ENCODE measurements around the gene PPIL4. TPM values are rescaled to one million over a fixed set of nuclear protein-coding genes. Genes with fewer than 3 reads are reported as not detected.
A peak's percentile ranks its signal among the peaks of the same experiment; 100 is the strongest.

The PPIL4 gene
- total and polyA plus RNA-seq, 2 donors: 19.6 to 60.9 TPM

DNA sequence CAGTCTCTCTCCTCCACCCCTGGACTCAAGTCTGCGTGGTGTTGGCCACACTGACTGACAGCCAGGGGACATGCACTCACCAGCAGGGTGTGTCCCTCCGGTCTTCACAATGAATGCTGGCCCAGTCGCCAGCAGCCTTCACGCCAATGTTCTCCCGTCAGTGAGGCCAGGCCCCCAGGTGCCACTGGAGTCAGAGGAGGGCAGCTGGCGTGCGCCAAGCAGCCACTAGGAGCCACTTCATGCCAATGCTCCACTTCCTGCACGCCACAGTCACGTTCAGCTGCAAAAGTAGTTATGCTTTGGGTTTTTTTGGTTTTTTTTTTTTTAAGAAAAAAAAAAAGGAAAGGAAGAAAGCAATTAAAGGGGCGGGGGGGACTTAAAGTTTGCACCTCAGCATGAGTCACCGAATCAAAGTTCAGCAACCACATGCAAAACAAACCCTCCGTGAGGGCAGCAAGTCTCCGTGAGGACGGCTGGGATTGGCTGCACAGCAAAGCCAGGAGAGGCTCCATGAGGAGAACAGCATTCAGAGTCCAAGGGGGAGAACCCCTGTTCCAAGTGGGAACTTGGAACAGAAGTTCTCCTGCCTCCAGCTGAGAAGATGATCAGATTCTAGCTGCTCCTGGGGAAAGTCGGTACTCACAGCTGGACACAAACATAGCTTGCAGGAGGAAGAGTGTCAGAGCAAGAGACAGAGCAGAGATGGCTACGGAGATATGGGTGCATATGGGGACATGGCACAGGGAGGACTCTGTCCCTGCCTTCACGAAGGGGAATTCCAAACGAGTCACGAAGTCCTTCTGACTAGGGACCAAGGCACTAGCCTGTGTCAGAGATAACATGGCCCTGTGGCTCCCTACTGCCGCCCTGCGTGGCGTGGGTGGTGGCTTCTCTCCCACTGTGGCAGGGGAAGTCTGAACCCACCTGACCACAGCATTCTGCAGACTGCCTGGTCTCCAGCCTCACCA is 60.8 kb downstream of the PPIL4 start, which contains the start of gene ZC3H12D:
TSS of gene ZC3H12D (minus strand) at position 282 of the 968 bp plus-strand sequence. CDS start 10,471 bp downstream, outside the sequence.
- Histone ChIP-seq H3K36me3 (ENCODE audit: insufficient read depth) (no peaks in the 10 kb centered on the region), H3K27ac (ENCODE audit: low read depth) (no peak within 1 kb of the TSS), H3K4me1 (ENCODE audit: insufficient read depth) (no peaks in the 10 kb centered on the region), H3K4me3 (ENCODE audit: low read depth, low read length) (no peak within 1 kb of the TSS)
- 68% methylated on average over 22 of the region's 22 CpGs for WGBS
- no peak for DNase-seq (ENCODE audit: extremely low spot score)

DNA sequence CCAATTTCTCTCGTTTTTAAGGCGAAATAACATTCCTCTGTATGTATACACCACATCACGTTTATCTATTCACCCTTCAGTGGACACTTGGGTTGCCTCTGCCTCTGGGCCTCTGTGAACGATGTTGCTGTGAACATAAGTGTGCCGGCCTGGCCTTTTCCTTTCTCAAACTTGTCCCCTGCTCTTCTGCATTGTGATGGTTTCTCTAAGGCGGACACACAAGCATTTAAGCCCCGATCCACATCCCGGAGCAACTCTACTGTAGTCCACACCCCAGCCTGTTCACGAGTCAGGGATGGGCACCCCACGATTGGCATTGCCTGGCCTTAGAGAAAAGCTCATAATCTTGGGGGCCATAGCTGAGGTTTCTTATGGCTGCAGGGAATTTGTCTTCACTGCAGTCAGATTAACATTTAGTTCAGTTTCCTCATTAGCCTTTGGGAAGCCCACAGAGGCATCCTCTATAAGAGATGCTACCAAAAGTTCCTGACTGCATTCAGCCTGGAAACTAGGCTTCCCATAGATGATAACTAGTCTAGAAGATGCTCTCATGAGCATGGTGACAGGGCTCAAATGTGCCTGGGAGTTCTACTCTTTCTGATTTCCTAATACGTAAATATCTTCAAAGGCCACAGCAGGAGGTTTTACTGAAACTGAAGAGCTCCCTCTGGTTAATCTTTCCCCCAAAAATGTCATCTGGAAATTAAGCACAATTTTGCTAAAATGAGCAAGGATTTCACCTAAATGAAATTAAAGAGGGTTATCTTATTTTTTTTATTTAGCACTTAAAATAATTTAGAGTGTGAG is 61.8 kb downstream of the PPIL4 start:
- no peak overlapping the region for H3K4me3 ChIP-seq (ENCODE audit: low read depth, low read length)
- WGBS: 90% methylated on average over 11 of the region's 11 CpGs
- H3K27ac ChIP-seq (ENCODE audit: low read depth): no peak overlapping the region
- H3K36me3 ChIP-seq (ENCODE audit: insufficient read depth): no peaks in the 10 kb centered on the region
- no peaks in the 10 kb centered on the region for H3K4me1 ChIP-seq (ENCODE audit: insufficient read depth)
- DNase-seq (ENCODE audit: extremely low spot score): no peak

GRCh38 chr6:149483334-149483725 is 62.5 kb downstream of the PPIL4 start:
- WGBS: 87% methylated on average over 3 of the region's 3 CpGs
- no peak for DNase-seq (ENCODE audit: extremely low spot score)
- no peaks in the 10 kb centered on the region for H3K4me1 ChIP-seq (ENCODE audit: insufficient read depth)
- no peak overlapping the region for H3K4me3 ChIP-seq (ENCODE audit: low read depth, low read length)
- no peak overlapping the region for H3K27ac ChIP-seq (ENCODE audit: low read depth)
- H3K36me3 ChIP-seq (ENCODE audit: insufficient read depth): no peaks in the 10 kb centered on the region

GRCh38 chr6:149482545-149483333 is 63.1 kb downstream of the PPIL4 start:
- H3K4me3 ChIP-seq (ENCODE audit: low read depth, low read length): peak overlapping the region; percentile 31
- no peaks in the 10 kb centered on the region for H3K4me1 ChIP-seq (ENCODE audit: insufficient read depth)
- H3K36me3 ChIP-seq (ENCODE audit: insufficient read depth): no peaks in the 10 kb centered on the region
- WGBS: 69% methylated on average over 14 of the region's 14 CpGs
- no peak overlapping the region for H3K27ac ChIP-seq (ENCODE audit: low read depth)
- no peak for DNase-seq (ENCODE audit: extremely low spot score)

DNA sequence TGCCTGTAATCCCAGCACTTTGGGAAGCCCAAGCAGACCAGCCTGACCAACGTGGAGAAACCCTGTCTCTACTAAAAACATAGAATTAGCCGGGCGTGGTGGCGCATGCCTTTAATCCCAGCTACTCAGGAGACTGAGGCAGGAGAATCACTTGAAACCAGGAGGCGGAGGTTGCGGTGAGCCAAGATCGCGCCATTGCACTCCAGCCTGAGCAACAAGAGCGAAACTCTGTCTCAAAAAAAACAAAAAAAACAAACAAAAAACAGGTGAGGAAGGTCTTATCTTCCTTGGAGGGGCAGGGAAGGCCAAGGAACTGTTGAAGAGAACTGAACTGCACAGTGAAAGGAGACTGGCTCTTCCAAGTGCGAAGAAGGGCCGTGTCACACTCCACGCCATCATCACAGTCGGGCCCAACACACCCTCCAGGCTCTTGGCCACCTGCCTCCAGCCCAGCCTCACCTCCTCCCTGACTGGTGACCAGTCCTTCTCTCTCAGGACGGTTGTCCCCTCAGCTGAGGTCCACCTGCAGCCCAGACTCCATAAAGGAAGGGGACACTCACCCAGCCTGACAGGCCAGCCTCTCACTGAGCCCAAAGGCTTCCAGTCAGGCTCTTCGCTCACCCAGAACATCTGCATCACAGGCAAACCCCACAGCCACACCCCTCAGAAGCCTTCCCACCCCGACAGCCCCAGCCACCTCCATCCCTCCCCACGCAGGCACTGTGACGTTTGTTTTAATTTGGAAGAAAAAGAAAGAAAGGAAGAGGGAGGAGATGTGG is 65.2 kb downstream of the PPIL4 start:
- DNase-seq (ENCODE audit: extremely low spot score): no peak
- WGBS: 94% methylated on average over 18 of the region's 18 CpGs
- Histone ChIP-seq H3K4me3 (ENCODE audit: low read depth, low read length) (no peak overlapping the region), H3K36me3 (ENCODE audit: insufficient read depth) (no peaks in the 10 kb centered on the region), H3K4me1 (ENCODE audit: insufficient read depth) (no peaks in the 10 kb centered on the region), H3K27ac (ENCODE audit: low read depth) (no peak overlapping the region)

- WGBS: 89% methylated on average over 5 of the region's 5 CpGs
- Histone ChIP-seq H3K4me1 (ENCODE audit: insufficient read depth) (no peaks in the 10 kb centered on the region), H3K36me3 (ENCODE audit: insufficient read depth) (no peaks in the 10 kb centered on the region), H3K4me3 (ENCODE audit: low read depth, low read length) (no peak overlapping the region), H3K27ac (ENCODE audit: low read depth) (no peak overlapping the region)
- no peak for DNase-seq (ENCODE audit: extremely low spot score)
Measured at GRCh38 chr6:149478631-149479314, 67.1 kb downstream of the PPIL4 start.

- H3K4me1 ChIP-seq (ENCODE audit: insufficient read depth): no peaks in the 10 kb centered on the region
- no peak overlapping the region for H3K4me3 ChIP-seq (ENCODE audit: low read depth, low read length)
- whole genome bisulfite sequencing: 94% methylated on average over 5 of the region's 5 CpGs
- no peak for DNase-seq (ENCODE audit: extremely low spot score)
- H3K36me3 ChIP-seq (ENCODE audit: insufficient read depth): no peaks in the 10 kb centered on the region
- no peak overlapping the region for H3K27ac ChIP-seq (ENCODE audit: low read depth)
Measured at GRCh38 chr6:149477544-149477943, 68.3 kb downstream of the PPIL4 start.

GRCh38 chr6:149476789-149477455 is 68.9 kb downstream of the PPIL4 start:
- 74% methylated on average over 6 of the region's 6 CpGs for WGBS
- no peak for DNase-seq (ENCODE audit: extremely low spot score)
- Histone ChIP-seq H3K4me1 (ENCODE audit: insufficient read depth) (no peaks in the 10 kb centered on the region), H3K27ac (ENCODE audit: low read depth) (no peak overlapping the region), H3K4me3 (ENCODE audit: low read depth, low read length) (no peak overlapping the region), H3K36me3 (ENCODE audit: insufficient read depth) (no peaks in the 10 kb centered on the region)

GRCh38 chr6:149474108-149474935 is 71.5 kb downstream of the PPIL4 start:
- Histone ChIP-seq H3K36me3 (ENCODE audit: insufficient read depth) (no peaks in the 10 kb centered on the region), H3K4me1 (ENCODE audit: insufficient read depth) (no peaks in the 10 kb centered on the region), H3K27ac (ENCODE audit: low read depth) (no peak overlapping the region), H3K4me3 (ENCODE audit: low read depth, low read length) (no peak overlapping the region)
- WGBS: 91% methylated on average over 30 of the region's 30 CpGs
- DNase-seq (ENCODE audit: extremely low spot score): no peak

DNA sequence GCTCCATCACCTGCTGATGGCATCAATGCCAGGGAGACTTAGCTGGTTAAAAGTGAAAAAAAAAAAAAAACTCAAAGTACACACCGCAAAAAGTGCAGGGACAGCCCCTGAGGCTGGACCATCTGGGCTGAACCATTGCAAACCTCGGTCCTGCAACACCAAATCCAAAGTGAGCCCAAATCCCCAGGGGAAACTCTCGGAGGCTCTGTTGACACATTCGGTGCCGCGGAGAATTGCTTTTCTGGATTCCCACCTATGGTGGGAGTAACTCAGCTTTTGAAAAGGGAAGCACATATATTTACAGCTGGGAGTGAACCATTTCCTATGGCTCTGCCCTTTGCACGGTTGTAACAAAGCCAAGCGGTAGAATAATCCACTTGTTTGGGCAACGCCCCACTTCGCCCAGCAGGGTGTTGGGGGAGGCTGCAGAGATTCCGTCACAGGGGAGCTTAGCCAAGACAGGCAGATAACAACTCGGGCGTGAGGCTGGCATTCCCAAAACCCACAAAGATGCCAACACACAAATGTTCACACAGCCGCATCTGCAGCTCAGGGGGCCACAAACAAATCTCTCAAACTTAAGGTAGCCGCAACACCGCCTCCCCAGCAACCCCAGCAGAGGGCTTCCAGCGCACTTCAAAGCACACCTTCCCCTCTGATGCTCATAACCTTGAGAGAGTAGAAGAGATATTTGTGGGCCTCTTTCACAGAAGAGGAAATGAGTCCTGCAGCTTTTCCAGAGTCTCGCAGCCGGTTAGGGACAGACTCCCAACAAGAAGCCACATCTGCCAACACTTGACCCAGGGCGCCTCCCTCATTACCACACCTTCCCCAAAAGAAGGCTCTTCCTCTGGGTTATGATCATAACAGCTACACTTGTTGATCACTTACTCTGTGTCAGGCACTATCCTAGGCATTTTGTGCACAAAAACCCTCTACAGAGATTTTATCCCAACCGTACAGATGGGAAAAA is 72.5 kb downstream of the PPIL4 start:
- WGBS: 53% methylated on average over 21 of the region's 21 CpGs
- no peak overlapping the region for H3K4me3 ChIP-seq (ENCODE audit: low read depth, low read length)

More for the DNA sequence above, 72.5 kb downstream of the PPIL4 start:
- H3K36me3 ChIP-seq (ENCODE audit: insufficient read depth): no peaks in the 10 kb centered on the region
- peaks cover under 1% of the 10 kb centered on the region for H3K4me1 ChIP-seq (ENCODE audit: insufficient read depth)
- no peak overlapping the region for H3K27ac ChIP-seq (ENCODE audit: low read depth)
- DNase-seq (ENCODE audit: extremely low spot score): no peak
